GM23338 (cell line): ENCODE data around the gene DCTN1. TPM values are rescaled to one million over a fixed set of nuclear protein-coding genes. Genes with fewer than 3 reads are reported as not detected.

ENCODE experiments used
- ATAC-seq: fragments of 200-7000 bp; cut with Tn5 transposase; 3 replicates; pipeline ENCODE4 v1.9.1; 2020
- DNase-seq: peaks from one replicate; pipeline ENCODE4 v3.0.0-alpha.2; 2015; ENCODE audit warnings: low spot score
- H2AFZ ChIP-seq: fragments of 200-600 bp; sonication (generic); 2 replicates; pipeline ENCODE4 v1.8.0; 2016; ENCODE audit warnings: antibody characterized with exemption, mild to moderate bottlenecking, moderate library complexity
- H3F3A ChIP-seq: fragments of 200-600 bp; sonication (generic); replicated peaks from 2 replicates; pipeline ENCODE4 v1.8.0; 2017; ENCODE audit warnings: antibody characterized with exemption, mixed run types, low read depth
- H3K27ac ChIP-seq: fragments of 200-600 bp; sonication (generic); 2 replicates; pipeline ENCODE4 v1.6.1; 2016; ENCODE audit warnings: low read depth
- H3K27me3 ChIP-seq: fragments of 200-600 bp; sonication (generic); 2 replicates; pipeline ENCODE4 v1.8.0; 2016; ENCODE audit warnings: mild to moderate bottlenecking, mixed run types, moderate library complexity; ENCODE audit not compliant: insufficient read depth
- H3K36me3 ChIP-seq: fragments of 200-600 bp; sonication (generic); 2 replicates; pipeline ENCODE4 v1.8.0; 2016; ENCODE audit warnings: mild to moderate bottlenecking; ENCODE audit not compliant: insufficient read depth
- H3K4me1 ChIP-seq: fragments of 200-600 bp; sonication (generic); 2 replicates; pipeline ENCODE4 v1.8.0; 2016; ENCODE audit warnings: mild to moderate bottlenecking, moderate library complexity; ENCODE audit not compliant: insufficient read depth
- H3K4me2 ChIP-seq: fragments of 200-600 bp; sonication (generic); 2 replicates; pipeline ENCODE4 v1.7.1; 2017; ENCODE audit warnings: mixed run types
- H3K4me3 ChIP-seq: fragments of 200-600 bp; sonication (generic); 2 replicates; pipeline ENCODE4 v1.6.1; 2016; ENCODE audit warnings: mixed run types
- H3K79me2 ChIP-seq: fragments of 200-600 bp; sonication (generic); replicated peaks from 2 replicates; pipeline ENCODE4 v1.8.0; 2017; ENCODE audit warnings: mild to moderate bottlenecking; ENCODE audit not compliant: insufficient read depth
- H3K9me2 ChIP-seq: fragments of 200-600 bp; sonication (generic); 2 replicates; pipeline ENCODE4 v1.8.0; 2017; ENCODE audit not compliant: insufficient read depth
- H4K20me1 ChIP-seq: fragments of 200-600 bp; sonication (generic); replicated peaks from 2 replicates; pipeline ENCODE4 v1.8.0; 2017; ENCODE audit warnings: mild to moderate bottlenecking; ENCODE audit not compliant: insufficient read depth
- H3K27ac Mint-ChIP-seq: 2 replicates; pipeline ENCODE4 v1.8.0; 2020; ENCODE audit warnings: inconsistent platforms, mild to moderate bottlenecking, moderate library complexity, mixed read lengths
- H3K27me3 Mint-ChIP-seq: 3 replicates; pipeline ENCODE4 v1.8.0; 2022; ENCODE audit warnings: low read depth, mild to moderate bottlenecking, moderate library complexity, mixed read lengths, inconsistent platforms; ENCODE audit not compliant: insufficient read depth, poor library complexity
- H3K36me3 Mint-ChIP-seq: 3 replicates; pipeline ENCODE4 v1.8.0; 2021; ENCODE audit warnings: low read depth, mild to moderate bottlenecking, inconsistent platforms, moderate library complexity, mixed read lengths
- H3K4me1 Mint-ChIP-seq: 3 replicates; pipeline ENCODE4 v1.8.0; 2020; ENCODE audit warnings: mild to moderate bottlenecking, inconsistent platforms, mixed read lengths
- H3K4me3 Mint-ChIP-seq: 3 replicates; pipeline ENCODE4 v1.8.0; 2021; ENCODE audit warnings: moderate library complexity, mild to moderate bottlenecking, inconsistent platforms, mixed read lengths
- H3K9me3 Mint-ChIP-seq: 3 replicates; pipeline ENCODE4 v1.8.0; 2020; ENCODE audit warnings: moderate library complexity, mild to moderate bottlenecking, inconsistent platforms, mixed read lengths
- CREB1 ChIP-seq: fragments of 250-450 bp; sonication (Bioruptor Pico); IDR thresholded peaks from 2 replicates; pipeline ENCODE4 v1.5.0; 2020; ENCODE audit warnings: low read depth, mild to moderate bottlenecking, moderate library complexity
- EZH2 ChIP-seq: fragments of 200-600 bp; sonication (generic); IDR thresholded peaks from one replicate; pipeline ENCODE4 v1.8.0; 2017; ENCODE audit warnings: antibody characterized with exemption, mild to moderate bottlenecking, low read depth; ENCODE audit not compliant: unreplicated experiment
- EZH2phosphoT487 ChIP-seq: fragments of 200-600 bp; sonication (generic); IDR thresholded peaks from one replicate; pipeline ENCODE4 v1.8.1; 2018; ENCODE audit warnings: antibody characterized with exemption; ENCODE audit not compliant: unreplicated experiment
- JUNB ChIP-seq: IDR thresholded peaks from one replicate; pipeline ENCODE4 v1.6.1; 2016; ENCODE audit warnings: antibody characterized with exemption; ENCODE audit not compliant: unreplicated experiment
- NANOG ChIP-seq: IDR thresholded peaks from 2 replicates; pipeline ENCODE4 v1.6.1; 2016; ENCODE audit warnings: antibody characterized with exemption, borderline replicate concordance
- REST ChIP-seq: IDR thresholded peaks from one replicate; pipeline ENCODE4 v1.6.1; 2018; ENCODE audit warnings: antibody characterized with exemption; ENCODE audit not compliant: unreplicated experiment
- STAT1 ChIP-seq: IDR thresholded peaks from one replicate; pipeline ENCODE4 v1.6.1; 2016; ENCODE audit warnings: antibody characterized with exemption; ENCODE audit not compliant: unreplicated experiment
- ZNF331 ChIP-seq: fragments of 250-450 bp; sonication (Bioruptor Pico); IDR thresholded peaks from 2 replicates; pipeline ENCODE4 v1.5.0; 2020; ENCODE audit warnings: low read depth, mild to moderate bottlenecking, moderate library complexity
- ZNF462 ChIP-seq: fragments of 250-450 bp; sonication (Bioruptor Pico); IDR thresholded peaks from 2 replicates; pipeline ENCODE4 v1.5.0; 2020; ENCODE audit warnings: mild to moderate bottlenecking, moderate library complexity
- polyA plus RNA-seq: library from polyadenylated mRNA; unstranded; fragments of >200 nt; fragmentation: Nextera tagmentation; extraction: Ambion mirVana; gene quantifications from 2 replicates; pipeline ENCODE4 v1.2.1, GENCODE V29; 2016
- total RNA-seq: library from RNA; depleted of rRNA; stranded (reverse); fragments of >200 nt; shearing (Covaris generic); gene quantifications from 2 replicates; pipeline ENCODE4 v1.2.3, GENCODE V29; 2014
- TF ChIP-seq, protein P1 (sequence below), 2 experiments: fragments of 200-600 bp in 1 of 2; sonication (generic) in 1 of 2; conservative IDR thresholded peaks; 2 replicates each; pipeline versions ENCODE4 v1.5.1 to v1.6.1; 2016 to 2017; ENCODE audit warnings: antibody characterized with exemption in 2 of 2, low read depth in 2 of 2, mild to moderate bottlenecking in 2 of 2, moderate library complexity in 1 of 2

Gene DCTN1
- total and polyA plus RNA-seq, 2 experiments from 2014 or later = 108 to 145 TPM

- TF ChIP-seq ZNF462 (CRISPR knock-in tag) (no peak), NANOG (no peak), ZNF331 (no peak), JUNB (no peak)
- TF ChIP-seq, protein P1, sequence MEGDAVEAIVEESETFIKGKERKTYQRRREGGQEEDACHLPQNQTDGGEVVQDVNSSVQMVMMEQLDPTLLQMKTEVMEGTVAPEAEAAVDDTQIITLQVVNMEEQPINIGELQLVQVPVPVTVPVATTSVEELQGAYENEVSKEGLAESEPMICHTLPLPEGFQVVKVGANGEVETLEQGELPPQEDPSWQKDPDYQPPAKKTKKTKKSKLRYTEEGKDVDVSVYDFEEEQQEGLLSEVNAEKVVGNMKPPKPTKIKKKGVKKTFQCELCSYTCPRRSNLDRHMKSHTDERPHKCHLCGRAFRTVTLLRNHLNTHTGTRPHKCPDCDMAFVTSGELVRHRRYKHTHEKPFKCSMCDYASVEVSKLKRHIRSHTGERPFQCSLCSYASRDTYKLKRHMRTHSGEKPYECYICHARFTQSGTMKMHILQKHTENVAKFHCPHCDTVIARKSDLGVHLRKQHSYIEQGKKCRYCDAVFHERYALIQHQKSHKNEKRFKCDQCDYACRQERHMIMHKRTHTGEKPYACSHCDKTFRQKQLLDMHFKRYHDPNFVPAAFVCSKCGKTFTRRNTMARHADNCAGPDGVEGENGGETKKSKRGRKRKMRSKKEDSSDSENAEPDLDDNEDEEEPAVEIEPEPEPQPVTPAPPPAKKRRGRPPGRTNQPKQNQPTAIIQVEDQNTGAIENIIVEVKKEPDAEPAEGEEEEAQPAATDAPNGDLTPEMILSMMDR (conservative IDR thresholded peaks at IDR 0.05; ENCODE audit: low read depth in 2 of 2) = no peak
These were observed 6.9 kb downstream of the DCTN1 start (continued) for GRCh38 chr2:74373221-74373676.

DNA sequence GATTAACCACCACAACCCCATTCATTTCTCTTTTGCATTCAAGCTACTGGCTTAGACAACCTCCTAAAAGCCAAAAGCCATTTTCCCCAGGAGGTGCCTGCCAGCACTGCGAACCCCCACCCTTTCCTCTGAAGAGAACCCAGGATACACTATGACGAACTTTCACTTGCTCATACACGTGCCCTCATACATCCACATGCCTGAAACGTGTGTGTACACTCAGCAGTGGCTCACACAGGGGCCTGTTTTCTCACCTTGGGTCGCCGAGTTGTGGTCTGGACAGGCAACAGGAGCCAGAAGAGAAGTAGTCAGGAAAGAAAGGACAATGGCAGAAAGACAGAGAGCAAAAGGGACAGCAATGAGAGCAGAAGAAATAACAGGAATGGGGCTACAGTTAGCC, 7.4 kb downstream of the DCTN1 start:
- no peak overlapping the region for H3K4me3 ChIP-seq
- peaks cover 17% of the 10 kb centered on the region for H3K36me3 ChIP-seq
- H3K4me1 ChIP-seq = peaks cover 19% of the 10 kb centered on the region
- H3K9me3 Mint-ChIP-seq = no peaks in the 10 kb centered on the region
- H3K27ac ChIP-seq = no peak overlapping the region
- H3K27ac Mint-ChIP-seq = peak overlapping the region; percentile 64
- 0 out of 2 replicates have a peak, but pooled peaks cover 5% of the 10 kb centered on the region for H3F3A ChIP-seq
- peak overlapping the region; percentile 85; the same call in 1 of the 3 replicates for H3K4me3 Mint-ChIP-seq
- H2AFZ ChIP-seq = no peak overlapping the region
- DNase-seq (no peak), ATAC-seq (no peak)
- H4K20me1 ChIP-seq = peaks cover 7% of the 10 kb centered on the region
- H3K4me1 Mint-ChIP-seq = peaks cover 29% of the 10 kb centered on the region
- H3K27me3 Mint-ChIP-seq = peaks cover 2% of the 10 kb centered on the region
- 0 out of 2 replicates have a peak overlapping the region, but pooled peaks have one; percentile 38 for H3K4me2 ChIP-seq
- no peaks in the 10 kb centered on the region for H3K27me3 ChIP-seq
- H3K36me3 Mint-ChIP-seq = peaks cover 52% of the 10 kb centered on the region
- no peaks in the 10 kb centered on the region for H3K9me2 ChIP-seq
- H3K79me2 ChIP-seq = peaks cover 20% of the 10 kb centered on the region
- TF ChIP-seq EZH2phosphoT487 = no peak
- no peak for TF ChIP-seq CREB1 (CRISPR knock-in tag)
- TF ChIP-seq REST = no peak
- TF ChIP-seq, protein P1 (conservative IDR thresholded peaks at IDR 0.05; ENCODE audit: low read depth in 2 of 2) = no peak
- TF ChIP-seq STAT1 = no peak
- no peak for TF ChIP-seq JUNB
- no peak for TF ChIP-seq EZH2
